HepG2 (cell line): Measurements from ENCODE around the gene HAGH. TPM values are rescaled to one million over a fixed set of nuclear protein-coding genes. Genes with fewer than 3 reads are reported as not detected.

Experiments
- ATAC-seq: fragments of 200-7000 bp; cut with Tn5 transposase; 3 replicates; pipeline ENCODE4 v1.9.1; 2020; ENCODE audit warnings: mild to moderate bottlenecking, moderate library complexity
- BruUV-seq: library from RNA; stranded (reverse); fragments of 400-500 nt; replicated peaks from 2 replicates; lab custom pipeline; 2021; lab: Mats Ljungman, UMichigan
- CTCF ChIA-PET: fragments of 300-600 bp; formaldehyde crosslinking; extraction: SDS; loops from one replicate; lab custom pipeline; 2021; ENCODE audit warnings: low total read pairs, inconsistent platforms, low intra/inter-chr PET ratio; lab: Yijun Ruan, JAX
- POLR2A ChIA-PET: fragments of 350-600 bp; sonication (Branson Sonifier 250); formaldehyde crosslinking; loops from one replicate; lab custom pipeline; 2020; ENCODE audit warnings: antibody characterized with exemption, inconsistent platforms; lab: Yijun Ruan, JAX
- DNase-seq: peaks from one replicate; pipeline ENCODE4 v3.0.0-alpha.2; 2015; ENCODE audit warnings: low spot score
- FAIRE-seq: peaks from 3 replicates; lab custom pipeline; 2011; peaks lifted over from hg19 to GRCh38; lab: Jason Lieb, UNC
- H2AFZ ChIP-seq: one replicate; pipeline ENCODE4 v1.6.1; 2011; ENCODE audit warnings: low read length, inconsistent platforms
- H3K27ac ChIP-seq: fragments of 300-600 bp; 3 replicates; pipeline ENCODE4 v1.8.0; 2011; ENCODE audit warnings: mixed run types, mild to moderate bottlenecking, mixed read lengths, low read length, inconsistent platforms; ENCODE audit not compliant: insufficient read depth; ENCODE audit errors: extremely low read length
- H3K27me3 ChIP-seq, 2 experiments: fragments of 200-600 bp in 1 of 2; 2 replicates in 1 of 2; 3 replicates in 1 of 2; pipeline versions ENCODE4 v1.6.0 to v1.8.0; 2011; ENCODE audit warnings: low read length in 2 of 2, mild to moderate bottlenecking in 2 of 2, moderate library complexity in 2 of 2, inconsistent platforms in 1 of 2; ENCODE audit not compliant: insufficient read depth in 2 of 2, control insufficient read depth in 1 of 2
- H3K36me3 ChIP-seq, 2 experiments: fragments of 200-600 bp in 1 of 2; replicated peaks in 1 of 2; 2 replicates in 1 of 2; 3 replicates in 1 of 2; pipeline versions ENCODE4 v1.5.1 to v1.8.0; 2011; ENCODE audit warnings: low read length in 2 of 2, inconsistent platforms in 1 of 2; ENCODE audit not compliant: insufficient read depth in 2 of 2, control insufficient read depth in 1 of 2
- H3K4me1 ChIP-seq: 2 replicates; pipeline ENCODE4 v1.5.1; 2012; ENCODE audit warnings: low read length, inconsistent platforms; ENCODE audit not compliant: insufficient read depth
- H3K4me2 ChIP-seq: 2 replicates; pipeline ENCODE4 v1.6.0; 2011; ENCODE audit warnings: low read depth, low read length, inconsistent platforms
- H3K4me3 ChIP-seq, 3 experiments: fragments of 200-600 bp in 1 of 3; sonication (generic), shearing (Covaris generic) in 1 of 3; replicated peaks in 1 of 3; 2 replicates each; pipeline ENCODE4 v1.5.1; 2011 to 2016; ENCODE audit warnings: low read length in 3 of 3, inconsistent platforms in 2 of 3, low read depth in 2 of 3, mild to moderate bottlenecking in 2 of 3, control low read depth in 1 of 3, mixed read lengths in 1 of 3; ENCODE audit not compliant: insufficient read depth in 1 of 3
- H3K79me2 ChIP-seq: one replicate; pipeline ENCODE4 v1.6.1; 2011; ENCODE audit warnings: low read length, inconsistent platforms; ENCODE audit not compliant: insufficient read depth
- H3K9ac ChIP-seq: 2 replicates; pipeline ENCODE4 v1.6.0; 2011; ENCODE audit warnings: mild to moderate bottlenecking, low read depth, low read length, inconsistent platforms; ENCODE audit not compliant: insufficient read depth
- H3K9me3 ChIP-seq: 2 replicates; pipeline ENCODE4 v1.5.1; 2012; ENCODE audit warnings: mild to moderate bottlenecking, low read length
- H4K20me1 ChIP-seq: 2 replicates; pipeline ENCODE4 v1.6.0; 2011; ENCODE audit warnings: inconsistent platforms, mild to moderate bottlenecking, low read length, moderate library complexity; ENCODE audit not compliant: insufficient read depth
- BHLHE40 ChIP-seq: IDR thresholded peaks from 2 replicates; pipeline ENCODE4 v1.6.1; 2011; ENCODE audit warnings: low read length, improper control_type of control experiment
- CBX1 ChIP-seq: IDR thresholded peaks from one replicate; pipeline ENCODE4 v1.6.1; 2016; ENCODE audit warnings: antibody characterized with exemption, low read depth
- CREB3 ChIP-seq: sonication (generic); formaldehyde crosslinking; IDR thresholded peaks from 2 replicates; pipeline ENCODE4 v1.5.0; 2020; ENCODE audit warnings: missing genetic modification reagents
- EZH2 ChIP-seq: conservative IDR thresholded peaks from 2 replicates; pipeline ENCODE4 v1.6.1; 2012; ENCODE audit warnings: mild to moderate bottlenecking, low read depth, low read length, moderate library complexity
- FOXA1 ChIP-seq, 2 experiments: fragments of 450-650 bp in 1 of 2; sonication (generic) in 1 of 2; formaldehyde crosslinking in 1 of 2; IDR thresholded peaks; 2 replicates each; pipeline versions ENCODE4 v1.4.0 to v1.6.1; 2016 to 2020; ENCODE audit warnings: missing genetic modification reagents in 1 of 2
- FOXC1 ChIP-seq: sonication (generic); formaldehyde crosslinking; IDR thresholded peaks from 2 replicates; pipeline ENCODE4 v1.8.0; 2022; ENCODE audit warnings: mild to moderate bottlenecking, missing genetic modification reagents, borderline replicate concordance
- HNRNPUL1 ChIP-seq: fragments of 200-400 bp; formaldehyde crosslinking; IDR thresholded peaks from 2 replicates; pipeline ENCODE4 v1.6.1; 2017; ENCODE audit warnings: low read depth, mild to moderate bottlenecking, low read length, moderate library complexity
- NCOR1 ChIP-seq: fragments of 200-600 bp; sonication (generic); IDR thresholded peaks from 2 replicates; pipeline ENCODE4 v1.7.0; 2017; ENCODE audit warnings: antibody characterized with exemption, low read length, borderline replicate concordance
- NFYC ChIP-seq: IDR thresholded peaks from 2 replicates; pipeline ENCODE4 v1.6.1; 2016; ENCODE audit warnings: missing genetic modification reagents, missing compliant biosample characterization
- POLR2A ChIP-seq, 2 experiments: IDR thresholded peaks; 2 replicates each; pipeline ENCODE4 v1.6.1; 2011; ENCODE audit warnings: low read depth in 2 of 2, low read length in 2 of 2, mild to moderate bottlenecking in 1 of 2, moderate library complexity in 1 of 2; ENCODE audit not compliant: insufficient read depth in 1 of 2
- POLR2G ChIP-seq: fragments of 200-400 bp; formaldehyde crosslinking; IDR thresholded peaks from 2 replicates; pipeline ENCODE4 v1.6.1; 2018; ENCODE audit warnings: mild to moderate bottlenecking, low read depth, low read length, moderate library complexity
- RELA ChIP-seq: sonication (generic); formaldehyde crosslinking; IDR thresholded peaks from 2 replicates; pipeline ENCODE4 v1.4.0; 2020; ENCODE audit warnings: missing genetic modification reagents
- SRSF4 ChIP-seq: fragments of 200-400 bp; formaldehyde crosslinking; IDR thresholded peaks from one replicate; pipeline ENCODE4 v1.6.1; 2018; ENCODE audit warnings: mild to moderate bottlenecking, low read depth, low read length, moderate library complexity; ENCODE audit not compliant: poor library complexity, severe bottlenecking
- TERF1 ChIP-seq: sonication (generic); formaldehyde crosslinking; IDR thresholded peaks from 2 replicates; pipeline ENCODE4 v1.8.0; 2022; ENCODE audit warnings: mild to moderate bottlenecking, missing genetic modification reagents, moderate library complexity
- ZNF446 ChIP-seq: sonication (generic); formaldehyde crosslinking; IDR thresholded peaks from 2 replicates; pipeline ENCODE4 v1.5.0; 2020; ENCODE audit warnings: mild to moderate bottlenecking, missing genetic modification reagents
- ZNF557 ChIP-seq: sonication (generic); formaldehyde crosslinking; IDR thresholded peaks from 2 replicates; pipeline ENCODE4 v1.4.0; 2020; ENCODE audit warnings: missing genetic modification reagents
- ZNF609 ChIP-seq: sonication (generic); formaldehyde crosslinking; IDR thresholded peaks from 2 replicates; pipeline ENCODE4 v1.4.0; 2020; ENCODE audit warnings: mild to moderate bottlenecking, missing genetic modification reagents, borderline replicate concordance
- ZNF776 ChIP-seq: sonication (generic); formaldehyde crosslinking; IDR thresholded peaks from 2 replicates; pipeline ENCODE4 v1.4.0; 2020; ENCODE audit warnings: mild to moderate bottlenecking, missing genetic modification reagents
- ZNF788 ChIP-seq: sonication (generic); formaldehyde crosslinking; IDR thresholded peaks from 2 replicates; pipeline ENCODE4 v1.5.0; 2020; ENCODE audit warnings: mild to moderate bottlenecking, missing genetic modification reagents, borderline replicate concordance
- WGBS: methylation state at CpG from one replicate; pipeline ENCODE4 v1.1.6; 2017; ENCODE audit warnings: low lambda C conversion rate; 5-methylcytosine and 5-hydroxymethylcytosine counted together
- in situ Hi-C: cut with HindIII; loops from 2 replicates; pipeline ENCODE4 v1.10.0; 2017; ENCODE audit warnings: low pct_unique_long_range_greater_than_20kb; ENCODE audit not compliant: extremely low pct_ligation_motif_present
- intact Hi-C: fragments of 100-400 bp; cut with micrococcal nuclease; formaldehyde crosslinking; loops from one replicate; pipeline ENCODE4 v1.10.0; 2022; ENCODE audit not compliant: unreplicated experiment
- polyA plus RNA-seq, 8 experiments: library from polyadenylated mRNA; depleted of rRNA in 3 of 8; stranded (reverse) in 7 of 8; unstranded in 1 of 8; fragments of >200 nt; fragmentation: Illumina TruSeq in 4 of 8; extraction: Trizol in 4 of 8; gene quantifications; 2 replicates each; pipeline versions ENCODE4 v1.2.1 to v1.2.3, GENCODE V29; 2011 to 2016; ENCODE audit warnings: low read depth in 4 of 8, missing spikeins in 1 of 8, mixed read lengths in 1 of 8; ENCODE audit not compliant: insufficient read depth in 1 of 8
- total RNA-seq, 5 experiments: library from RNA; depleted of rRNA; stranded (reverse); fragments of >200 nt; fragmentation: Illumina TruSeq; extraction: Trizol; gene quantifications; 2 replicates each; pipeline ENCODE4 v1.2.3, GENCODE V29; 2016; ENCODE audit warnings: low read depth in 1 of 5

The HAGH gene
- total and polyA plus RNA-seq, 2 of the 13 experiments (the other 11 are each of a cell fraction or from before 2014, with no cell fraction given), result 70.4 to 95.4 TPM

GRCh38 chr16:1776991-1777374, 49.6 kb downstream of the HAGH start (continued):
- TF ChIP-seq ZNF776 (CRISPR knock-in tag) (no peak), ZNF446 (no peak), FOXA1 (IDR thresholded peaks at IDR 0.05) (no peak), FOXA1 (CRISPR knock-in tag; IDR thresholded peaks at IDR 0.05) (no peak), ZNF557 (no peak), TERF1 (CRISPR knock-in tag) (no peak), CREB3 (CRISPR knock-in tag) (no peak), RELA (CRISPR knock-in tag) (no peak), POLR2A (IDR thresholded peaks at IDR 0.05; ENCODE audit: insufficient read depth in 1 of 2, low read depth in 2 of 2, low read length in 2 of 2) (peak in 1 of 2 experiments; percentile 7; a peak in 1 of 4 replicates), FOXC1 (CRISPR knock-in tag) (no peak), EZH2 (no peak), ZNF788 (no peak), CBX1 (no peak), NFYC (CRISPR knock-in tag) (no peak)

GRCh38 chr16:1776672-1776955, 50.0 kb downstream of the HAGH start:
- FAIRE-seq (no peak), ATAC-seq (no peak), DNase-seq (no peak)
- Histone ChIP-seq H3K27ac (no peak overlapping the region), H3K27me3 (no peaks in the 10 kb centered on the region; a peak in 2 of 5 replicates), H4K20me1 (no peaks in the 10 kb centered on the region), H3K79me2 (peaks cover 30% of the 10 kb centered on the region), H3K36me3 (peaks cover 5 to 13% of the 10 kb centered on the region in 2 experiments; a peak in 3 of 5 replicates), H3K4me2 (no peak overlapping the region), H2AFZ (no peak overlapping the region), H3K4me3 (no peak overlapping the region), H3K4me1 (peaks cover 24% of the 10 kb centered on the region), H3K9ac (no peak overlapping the region), H3K9me3 (no peaks in the 10 kb centered on the region)
- intact Hi-C loops, result no loop called here
- ChIA-PET CTCF (no interaction called here), POLR2A (interaction anchor here (3.8 kb wide), 1 partner anchor 47 kb away, joined by 10 read pairs; no protein-coding TSS in a partner anchor)
- BruUV-seq, result no TSS peak
- WGBS, result 96% methylated on average over 13 of the region's 13 CpGs
- in situ Hi-C loops, result no loop called here
- TF ChIP-seq BHLHE40 (no peak), HNRNPUL1 (no peak), POLR2G (no peak), ZNF609 (CRISPR knock-in tag) (no peak), ZNF788 (no peak), SRSF4 (no peak), ZNF557 (no peak), NCOR1 (no peak)
